H1 (cell line): ENCODE results near the gene ADSS1. TPM values are rescaled to one million over a fixed set of nuclear protein-coding genes. Genes with fewer than 3 reads are reported as not detected.

ENCODE experiments used
- CTCF ChIA-PET: fragments of 300-600 bp; sonication (Branson Sonifier 250); formaldehyde crosslinking; loops from one replicate; lab custom pipeline; 2021; ENCODE audit not compliant: partially characterized antibody; lab: Charles Lee
- POLR2A ChIA-PET: fragments of 300-600 bp; sonication (Branson Sonifier 250); formaldehyde crosslinking; loops from one replicate; lab custom pipeline; 2021; ENCODE audit warnings: inconsistent platforms; ENCODE audit not compliant: partially characterized antibody; lab: Charles Lee
- DNase-seq, 2 experiments: peaks; one replicate each; pipeline versions ENCODE4 v3.0.0 to v3.0.0-alpha.2; 2010 to 2022; ENCODE audit warnings: low spot score in 2 of 2, low read depth in 1 of 2, mixed read lengths in 1 of 2
- FAIRE-seq: peaks from 2 replicates; lab custom pipeline; 2011; peaks lifted over from hg19 to GRCh38; lab: Jason Lieb, UNC
- H2AFZ ChIP-seq: 2 replicates; pipeline ENCODE4 v1.8.1; 2012; ENCODE audit warnings: low read length, inconsistent platforms
- H2AK5ac ChIP-seq: 2 replicates; pipeline ENCODE4 v1.6.1; 2013; ENCODE audit warnings: low read depth, low read length
- H2BK120ac ChIP-seq: replicated peaks from 2 replicates; pipeline ENCODE3; 2013; ENCODE audit warnings: low read depth, low read length, inconsistent platforms
- H2BK12ac ChIP-seq: 2 replicates; pipeline ENCODE4 v1.6.1; 2013; ENCODE audit warnings: low read depth, low read length
- H2BK15ac ChIP-seq: 2 replicates; pipeline ENCODE4 v1.6.1; 2013; ENCODE audit warnings: low read length
- H2BK20ac ChIP-seq: 2 replicates; pipeline ENCODE4 v1.6.1; 2013; ENCODE audit warnings: low read length
- H2BK5ac ChIP-seq: 2 replicates; pipeline ENCODE4 v1.6.1; 2013; ENCODE audit warnings: low read depth, low read length
- H3K14ac ChIP-seq: 2 replicates; pipeline ENCODE4 v1.6.1; 2013; ENCODE audit warnings: inconsistent platforms; ENCODE audit not compliant: insufficient read length
- H3K18ac ChIP-seq: 2 replicates; pipeline ENCODE4 v1.6.1; 2013; ENCODE audit warnings: low read length; ENCODE audit errors: extremely low read depth
- H3K23ac ChIP-seq: 2 replicates; pipeline ENCODE4 v1.6.1; 2013; ENCODE audit warnings: inconsistent platforms; ENCODE audit not compliant: insufficient read length
- H3K23me2 ChIP-seq: 2 replicates; pipeline ENCODE4 v1.6.1; 2013; ENCODE audit warnings: low read depth, low read length
- H3K27ac ChIP-seq: 2 replicates; pipeline ENCODE4 v1.6.1; 2011; ENCODE audit warnings: low read depth, low read length, inconsistent platforms
- H3K27me3 ChIP-seq, 4 experiments: replicated peaks in 1 of 4; 1 replicate in 1 of 4; 2 replicates in 3 of 4; pipeline versions ENCODE4 v1.6.1 to v1.8.1; 2011 to 2013; ENCODE audit warnings: low read length in 3 of 4, mild to moderate bottlenecking in 3 of 4, inconsistent platforms in 2 of 4, mixed read lengths in 2 of 4, moderate library complexity in 1 of 4; ENCODE audit not compliant: control insufficient read depth in 3 of 4, insufficient read depth in 3 of 4; ENCODE audit errors: extremely low read depth in 1 of 4
- H3K36me3 ChIP-seq, 4 experiments: 2 replicates each; pipeline versions ENCODE4 v1.6.1 to v1.8.1; 2011 to 2013; ENCODE audit warnings: mild to moderate bottlenecking in 4 of 4, low read length in 3 of 4, moderate library complexity in 2 of 4, control low read depth in 1 of 4, inconsistent platforms in 1 of 4; ENCODE audit not compliant: insufficient read depth in 4 of 4, control insufficient read depth in 2 of 4
- H3K4ac ChIP-seq: replicated peaks from 2 replicates; pipeline ENCODE3; 2013; ENCODE audit warnings: low read length, low read depth, mixed read lengths, inconsistent platforms; ENCODE audit not compliant: insufficient read length
- H3K4me1 ChIP-seq, 4 experiments: replicated peaks in 1 of 4; 1 replicate in 1 of 4; 2 replicates in 3 of 4; pipeline versions ENCODE4 v1.6.1 to v1.8.1; 2011 to 2013; ENCODE audit warnings: low read length in 3 of 4, inconsistent platforms in 2 of 4, mixed read lengths in 1 of 4; ENCODE audit not compliant: insufficient read depth in 4 of 4, control insufficient read depth in 3 of 4
- H3K4me2 ChIP-seq, 2 experiments: 2 replicates each; pipeline versions ENCODE4 v1.6.1 to v1.8.1; 2011 to 2013; ENCODE audit warnings: low read depth in 2 of 2, low read length in 2 of 2, control low read depth in 1 of 2, inconsistent platforms in 1 of 2, mild to moderate bottlenecking in 1 of 2; ENCODE audit not compliant: insufficient read depth in 1 of 2
- H3K4me3 ChIP-seq, 4 experiments: fragments of 200-600, 300-600 bp in 1 of 4; sonication (generic), shearing (Covaris generic), sonication (Bioruptor Twin) in 1 of 4; 2 replicates each; pipeline versions ENCODE4 v1.5.1 to v1.8.1; 2011 to 2016; ENCODE audit warnings: low read length in 4 of 4, low read depth in 3 of 4, control low read depth in 2 of 4, inconsistent platforms in 2 of 4, mild to moderate bottlenecking in 2 of 4, mixed read lengths in 1 of 4, moderate library complexity in 1 of 4; ENCODE audit not compliant: insufficient read depth in 2 of 4; ENCODE audit errors: extremely low read depth in 1 of 4
- H3K56ac ChIP-seq: replicated peaks from 2 replicates; pipeline ENCODE3; 2013; ENCODE audit warnings: low read depth, mild to moderate bottlenecking, mixed read lengths, low read length, inconsistent platforms; ENCODE audit not compliant: insufficient read length
- H3K79me1 ChIP-seq: 2 replicates; pipeline ENCODE4 v1.6.1; 2013; ENCODE audit warnings: low read depth, low read length, control low read depth
- H3K79me2 ChIP-seq, 2 experiments: 2 replicates each; pipeline versions ENCODE4 v1.6.1 to v1.8.1; 2012 to 2013; ENCODE audit warnings: low read length in 2 of 2, mild to moderate bottlenecking in 2 of 2, inconsistent platforms in 1 of 2; ENCODE audit not compliant: insufficient read depth in 2 of 2, control insufficient read depth in 1 of 2
- H3K9ac ChIP-seq, 4 experiments: replicated peaks in 1 of 4; 1 replicate in 1 of 4; 2 replicates in 3 of 4; pipeline versions ENCODE4 v1.6.1 to v1.8.1; 2011 to 2013; ENCODE audit warnings: low read depth in 3 of 4, low read length in 3 of 4, control low read depth in 2 of 4, mild to moderate bottlenecking in 2 of 4, moderate library complexity in 2 of 4, inconsistent platforms in 1 of 4; ENCODE audit errors: extremely low read depth in 1 of 4
- H3K9me3 ChIP-seq, 2 experiments: 2 replicates each; pipeline versions ENCODE4 v1.6.1 to v1.8.1; 2012 to 2013; ENCODE audit warnings: mild to moderate bottlenecking in 2 of 2, moderate library complexity in 2 of 2, control low read depth in 1 of 2, inconsistent platforms in 1 of 2, low read depth in 1 of 2, low read length in 1 of 2, mixed read lengths in 1 of 2; ENCODE audit not compliant: insufficient read depth in 2 of 2
- H4K20me1 ChIP-seq, 2 experiments: replicated peaks in 1 of 2; 2 replicates each; pipeline versions ENCODE3 to v1.8.1; 2011 to 2013; ENCODE audit warnings: inconsistent platforms in 2 of 2, low read length in 2 of 2, mild to moderate bottlenecking in 1 of 2; ENCODE audit not compliant: insufficient read depth in 2 of 2, control insufficient read depth in 1 of 2
- H4K5ac ChIP-seq: 2 replicates; pipeline ENCODE4 v1.6.1; 2013; ENCODE audit warnings: low read length, low read depth, mixed read lengths, inconsistent platforms; ENCODE audit not compliant: insufficient read length
- H4K8ac ChIP-seq: 2 replicates; pipeline ENCODE4 v1.8.0; 2013; ENCODE audit warnings: mild to moderate bottlenecking, moderate library complexity, low read length, inconsistent platforms; ENCODE audit not compliant: insufficient read depth; ENCODE audit errors: extremely low read depth
- H4K91ac ChIP-seq: replicated peaks from 2 replicates; pipeline ENCODE3; 2013; ENCODE audit warnings: low read length, mixed read lengths, inconsistent platforms; ENCODE audit not compliant: insufficient read length
- CBX5 ChIP-seq: fragments of 300-800, 300-1000 bp; sonication (generic); IDR thresholded peaks from 2 replicates; pipeline ENCODE4 v1.7.1; 2016; ENCODE audit warnings: antibody characterized with exemption, low read length, low read depth
- CTCF ChIP-seq, 3 experiments: IDR thresholded peaks; 1 replicate in 2 of 3; 2 replicates in 1 of 3; pipeline versions ENCODE4 v1.5.1 to v1.6.1; 2011; ENCODE audit warnings: low read length in 3 of 3, mild to moderate bottlenecking in 3 of 3, inconsistent platforms in 2 of 3, low read depth in 1 of 3, moderate library complexity in 1 of 3; ENCODE audit not compliant: insufficient read depth in 1 of 3; ENCODE audit errors: control extremely low read depth in 1 of 3
- EP300 ChIP-seq, 2 experiments: IDR thresholded peaks; 1 replicate in 1 of 2; 2 replicates in 1 of 2; pipeline ENCODE4 v1.6.1; 2011 to 2012; ENCODE audit warnings: low read depth in 2 of 2, low read length in 2 of 2, mild to moderate bottlenecking in 2 of 2, borderline replicate concordance in 1 of 2, inconsistent platforms in 1 of 2, moderate library complexity in 1 of 2
- GABPA ChIP-seq: IDR thresholded peaks from 2 replicates; pipeline ENCODE4 v1.6.1; 2011; ENCODE audit warnings: mild to moderate bottlenecking, low read length, moderate library complexity, borderline replicate concordance; ENCODE audit not compliant: insufficient read depth
- HDAC2 ChIP-seq, 2 experiments: fragments of 300-600 bp in 1 of 2; sonication (generic) in 1 of 2; IDR thresholded peaks; 2 replicates each; pipeline ENCODE4 v1.6.1; 2011 to 2012; ENCODE audit warnings: low read depth in 2 of 2, low read length in 2 of 2, mild to moderate bottlenecking in 2 of 2, moderate library complexity in 2 of 2, borderline replicate concordance in 1 of 2, inconsistent platforms in 1 of 2
- KDM1A ChIP-seq: fragments of 200-600, 300-600 bp; sonication (generic); IDR thresholded peaks from 2 replicates; pipeline ENCODE4 v1.7.1; 2016; ENCODE audit warnings: mild to moderate bottlenecking, low read length, borderline replicate concordance
- NRF1 ChIP-seq: IDR thresholded peaks from 2 replicates; pipeline ENCODE4 v1.6.1; 2011; ENCODE audit warnings: mild to moderate bottlenecking, low read depth, low read length, improper control_type of control experiment
- YY1 ChIP-seq: IDR thresholded peaks from 2 replicates; pipeline ENCODE4 v1.6.1; 2011; ENCODE audit warnings: low read depth, mild to moderate bottlenecking, low read length
- WGBS, 2 experiments: shearing (Covaris generic) in 1 of 2; methylation state at CpG; one replicate each; pipeline versions ENCODE4 v1.1.6 to v1.1.7; 2013 to 2015; ENCODE audit warnings: low lambda C conversion rate in 2 of 2, mixed read lengths in 2 of 2, inconsistent platforms in 1 of 2, low coverage in 1 of 2, missing lambda C conversion rate in 1 of 2; ENCODE audit not compliant: insufficient replicate concordance in 2 of 2, insufficient coverage in 1 of 2, insufficient read length in 1 of 2; ENCODE audit errors: extremely low coverage in 1 of 2, missing lambda C conversion rate in 1 of 2; 5-methylcytosine and 5-hydroxymethylcytosine counted together
- polyA plus RNA-seq, 7 experiments: library from polyadenylated mRNA; depleted of rRNA in 3 of 7; stranded (reverse) in 5 of 7; unstranded in 2 of 7; fragments of >200 nt in 5 of 7; fragments of 200-250 nt in 2 of 7; gene quantifications; 1 replicate in 5 of 7; 2 replicates in 1 of 7; 4 replicates in 1 of 7; pipeline versions ENCODE4 v1.2.1 to v1.2.3, GENCODE V29; 2011 to 2013; ENCODE audit warnings: missing spikeins in 2 of 7, mixed read lengths in 2 of 7
- total RNA-seq: library from RNA; stranded (reverse); fragmentation: NEBNext Ultra II Directional; extraction: Animal tissue kit (Norgen Biotek cat#: 25700); gene quantifications from 2 replicates; pipeline ENCODE4 v1.2.1, GENCODE V29; 2021

Gene ADSS1
- total and polyA plus RNA-seq, 2 of the 8 experiments (the other 6 are each of a cell fraction or from before 2014, with no cell fraction given): 7.1 to 7.9 TPM

GRCh38 chr14:104682107-104682593 is 41.9 kb upstream of the ADSS1 start:
- Histone ChIP-seq H3K4me1 (peaks cover 11 to 59% (median 43%) of the 10 kb centered on the region in 4 experiments), H3K56ac (peak overlapping the region; percentile 48), H3K14ac (no peak overlapping the region), H2BK15ac (no peak overlapping the region), H3K36me3 (no peaks in the 10 kb centered on the region), H2BK20ac (peak overlapping the region; percentile 75), H2AK5ac (0 out of 2 replicates have a peak overlapping the region, but pooled peaks have one; percentile 2), H3K23me2 (peaks cover 19% of the 10 kb centered on the region; the same call in 1 of the 2 replicates), H2BK12ac (peak overlapping the region; percentile 68), H3K9me3 (no peaks in the 10 kb centered on the region), H3K79me1 (no peaks in the 10 kb centered on the region), H4K91ac (peak overlapping the region; percentile 96), H3K9ac (no peak overlapping the region; a peak in 1 of 7 replicates), H3K4me2 (peak overlapping the region; percentile 62 to 64), H3K4me3 (peak overlapping the region; percentile 6 to 51 (median 20); a peak in 5 of 8 replicates), H2AFZ (no peak overlapping the region), H3K27ac (no peak overlapping the region), H3K18ac (peak overlapping the region; percentile 91), H2BK5ac (peak overlapping the region; percentile 80), H4K20me1 (no peaks in the 10 kb centered on the region), H4K8ac (0 out of 2 replicates have a peak overlapping the region, but pooled peaks have one; percentile 20), H2BK120ac (peak overlapping the region; percentile 50), H3K27me3 (no peaks in the 10 kb centered on the region; a peak in 1 of 7 replicates), H4K5ac (peak overlapping the region; percentile 73), H3K4ac (peak overlapping the region; percentile 61), H3K23ac (no peak overlapping the region), H3K79me2 (no peaks in the 10 kb centered on the region)
- CTCF ChIA-PET: interaction anchor here (0.9 to 7.2 kb wide), 12 partner anchors 15 to 257 kb away, joined by 3 to 70 read pairs (median 4); no protein-coding TSS in a partner anchor
- FAIRE-seq (no peak), DNase-seq (peak; percentile 81 to 85)
- WGBS, 2 experiments: 10% methylated on average over 12 of the region's 12 CpGs; no CpG with 5 or more reads in 1 of the 2 experiments
- POLR2A ChIA-PET: interaction anchor here (0.6 to 9.8 kb wide), 10 partner anchors 8 to 181 kb away, joined by 3 to 94 read pairs (median 4); partner anchors contain the start of gene INF2
- TF ChIP-seq GABPA: peak; percentile 53; the same call in 1 of the 2 replicates
- TF ChIP-seq CBX5: no peak
- peak in 1 of 2 experiments; percentile 67; a peak in 1 of 3 replicates for TF ChIP-seq EP300 (IDR thresholded peaks at IDR 0.05; ENCODE audit: borderline replicate concordance in 1 of 2, low read depth in 2 of 2, low read length in 2 of 2)
- 0 out of 2 replicates have a peak, but pooled peaks have one; percentile 34 for TF ChIP-seq YY1
- no peak for TF ChIP-seq NRF1
- TF ChIP-seq KDM1A: no peak
- TF ChIP-seq CTCF (IDR thresholded peaks at IDR 0.05; ENCODE audit: control extremely low read depth in 1 of 3, insufficient read depth in 1 of 3, low read depth in 1 of 3, low read length in 3 of 3): peak in 2 of 3 experiments; percentile 15 to 31; a peak in 2 of 4 replicates
- TF ChIP-seq HDAC2 (IDR thresholded peaks at IDR 0.05; ENCODE audit: borderline replicate concordance in 1 of 2, low read depth in 2 of 2, low read length in 2 of 2): peak; percentile 50 to 71; a peak in 2 of 4 replicates
